HepG2 (cell line): Measurements from ENCODE around the gene TANC1. TPM values are rescaled to one million over a fixed set of nuclear protein-coding genes. Genes with fewer than 3 reads are reported as not detected.

Source experiments
- ATAC-seq: fragments of 200-7000 bp; cut with Tn5 transposase; 3 replicates; pipeline ENCODE4 v1.9.1; 2020; ENCODE audit warnings: mild to moderate bottlenecking, moderate library complexity
- BruUV-seq: library from RNA; stranded (reverse); fragments of 400-500 nt; replicated peaks from 2 replicates; lab custom pipeline; 2021; lab: Mats Ljungman, UMichigan
- CTCF ChIA-PET: fragments of 300-600 bp; formaldehyde crosslinking; extraction: SDS; loops from one replicate; lab custom pipeline; 2021; ENCODE audit warnings: low total read pairs, inconsistent platforms, low intra/inter-chr PET ratio; lab: Yijun Ruan, JAX
- POLR2A ChIA-PET: fragments of 350-600 bp; sonication (Branson Sonifier 250); formaldehyde crosslinking; loops from one replicate; lab custom pipeline; 2020; ENCODE audit warnings: antibody characterized with exemption, inconsistent platforms; lab: Yijun Ruan, JAX
- DNase-seq: peaks from one replicate; pipeline ENCODE4 v3.0.0-alpha.2; 2015; ENCODE audit warnings: low spot score
- FAIRE-seq: peaks from 3 replicates; lab custom pipeline; 2011; peaks lifted over from hg19 to GRCh38; lab: Jason Lieb, UNC
- H2AFZ ChIP-seq: one replicate; pipeline ENCODE4 v1.6.1; 2011; ENCODE audit warnings: low read length, inconsistent platforms
- H3K27ac ChIP-seq: fragments of 300-600 bp; 3 replicates; pipeline ENCODE4 v1.8.0; 2011; ENCODE audit warnings: mixed run types, mild to moderate bottlenecking, mixed read lengths, low read length, inconsistent platforms; ENCODE audit not compliant: insufficient read depth; ENCODE audit errors: extremely low read length
- H3K27me3 ChIP-seq, 2 experiments: fragments of 200-600 bp in 1 of 2; 2 replicates in 1 of 2; 3 replicates in 1 of 2; pipeline versions ENCODE4 v1.6.0 to v1.8.0; 2011; ENCODE audit warnings: low read length in 2 of 2, mild to moderate bottlenecking in 2 of 2, moderate library complexity in 2 of 2, inconsistent platforms in 1 of 2; ENCODE audit not compliant: insufficient read depth in 2 of 2, control insufficient read depth in 1 of 2
- H3K36me3 ChIP-seq, 2 experiments: fragments of 200-600 bp in 1 of 2; replicated peaks in 1 of 2; 2 replicates in 1 of 2; 3 replicates in 1 of 2; pipeline versions ENCODE4 v1.5.1 to v1.8.0; 2011; ENCODE audit warnings: low read length in 2 of 2, inconsistent platforms in 1 of 2; ENCODE audit not compliant: insufficient read depth in 2 of 2, control insufficient read depth in 1 of 2
- H3K4me1 ChIP-seq: 2 replicates; pipeline ENCODE4 v1.5.1; 2012; ENCODE audit warnings: low read length, inconsistent platforms; ENCODE audit not compliant: insufficient read depth
- H3K4me2 ChIP-seq: 2 replicates; pipeline ENCODE4 v1.6.0; 2011; ENCODE audit warnings: low read depth, low read length, inconsistent platforms
- H3K4me3 ChIP-seq, 3 experiments: fragments of 200-600 bp in 1 of 3; sonication (generic), shearing (Covaris generic) in 1 of 3; replicated peaks in 1 of 3; 2 replicates each; pipeline ENCODE4 v1.5.1; 2011 to 2016; ENCODE audit warnings: low read length in 3 of 3, inconsistent platforms in 2 of 3, low read depth in 2 of 3, mild to moderate bottlenecking in 2 of 3, control low read depth in 1 of 3, mixed read lengths in 1 of 3; ENCODE audit not compliant: insufficient read depth in 1 of 3
- H3K79me2 ChIP-seq: one replicate; pipeline ENCODE4 v1.6.1; 2011; ENCODE audit warnings: low read length, inconsistent platforms; ENCODE audit not compliant: insufficient read depth
- H3K9ac ChIP-seq: 2 replicates; pipeline ENCODE4 v1.6.0; 2011; ENCODE audit warnings: mild to moderate bottlenecking, low read depth, low read length, inconsistent platforms; ENCODE audit not compliant: insufficient read depth
- H3K9me3 ChIP-seq: 2 replicates; pipeline ENCODE4 v1.5.1; 2012; ENCODE audit warnings: mild to moderate bottlenecking, low read length
- H4K20me1 ChIP-seq: 2 replicates; pipeline ENCODE4 v1.6.0; 2011; ENCODE audit warnings: inconsistent platforms, mild to moderate bottlenecking, low read length, moderate library complexity; ENCODE audit not compliant: insufficient read depth
- ONECUT2 ChIP-seq: sonication (generic); formaldehyde crosslinking; IDR thresholded peaks from 2 replicates; pipeline ENCODE4 v1.4.0; 2020; ENCODE audit warnings: missing genetic modification reagents
- WIZ ChIP-seq: sonication (generic); formaldehyde crosslinking; IDR thresholded peaks from 2 replicates; pipeline ENCODE4 v1.5.1; 2020; ENCODE audit warnings: mild to moderate bottlenecking, missing genetic modification reagents
- ZFP36L2 ChIP-seq: sonication (generic); formaldehyde crosslinking; IDR thresholded peaks from 2 replicates; pipeline ENCODE4 v1.4.0; 2020; ENCODE audit warnings: missing genetic modification reagents
- ZMYM4 ChIP-seq: sonication (generic); formaldehyde crosslinking; IDR thresholded peaks from 2 replicates; pipeline ENCODE4 v1.8.1; 2023; ENCODE audit warnings: mild to moderate bottlenecking, missing genetic modification reagents
- ZNF12 ChIP-seq: sonication (generic); formaldehyde crosslinking; IDR thresholded peaks from 2 replicates; pipeline ENCODE4 v1.5.0; 2020; ENCODE audit warnings: missing genetic modification reagents
- ZNF460 ChIP-seq: sonication (generic); formaldehyde crosslinking; IDR thresholded peaks from 2 replicates; pipeline ENCODE4 v1.5.1; 2020; ENCODE audit warnings: missing genetic modification reagents, mild to moderate bottlenecking, borderline replicate concordance
- ZNF850 ChIP-seq: sonication (generic); formaldehyde crosslinking; conservative IDR thresholded peaks from 2 replicates; pipeline ENCODE4 v1.9.0; 2021; ENCODE audit warnings: mild to moderate bottlenecking, missing genetic modification reagents
- WGBS: methylation state at CpG from one replicate; pipeline ENCODE4 v1.1.6; 2017; ENCODE audit warnings: low lambda C conversion rate; 5-methylcytosine and 5-hydroxymethylcytosine counted together
- in situ Hi-C: cut with HindIII; loops from 2 replicates; pipeline ENCODE4 v1.10.0; 2017; ENCODE audit warnings: low pct_unique_long_range_greater_than_20kb; ENCODE audit not compliant: extremely low pct_ligation_motif_present
- intact Hi-C: fragments of 100-400 bp; cut with micrococcal nuclease; formaldehyde crosslinking; loops from one replicate; pipeline ENCODE4 v1.10.0; 2022; ENCODE audit not compliant: unreplicated experiment
- polyA plus RNA-seq, 8 experiments: library from polyadenylated mRNA; depleted of rRNA in 3 of 8; stranded (reverse) in 7 of 8; unstranded in 1 of 8; fragments of >200 nt; fragmentation: Illumina TruSeq in 4 of 8; extraction: Trizol in 4 of 8; gene quantifications; 2 replicates each; pipeline versions ENCODE4 v1.2.1 to v1.2.3, GENCODE V29; 2011 to 2016; ENCODE audit warnings: low read depth in 4 of 8, missing spikeins in 1 of 8, mixed read lengths in 1 of 8; ENCODE audit not compliant: insufficient read depth in 1 of 8
- total RNA-seq, 5 experiments: library from RNA; depleted of rRNA; stranded (reverse); fragments of >200 nt; fragmentation: Illumina TruSeq; extraction: Trizol; gene quantifications; 2 replicates each; pipeline ENCODE4 v1.2.3, GENCODE V29; 2016; ENCODE audit warnings: low read depth in 1 of 5
- TF ChIP-seq, protein P1 (sequence below), 2 experiments: sonication (generic) in 1 of 2; formaldehyde crosslinking in 1 of 2; IDR thresholded peaks; 2 replicates each; pipeline versions ENCODE4 v1.6.1 to v1.9.0; 2014 to 2022; ENCODE audit warnings: antibody characterized with exemption in 1 of 2, borderline replicate concordance in 1 of 2, inconsistent platforms in 1 of 2, low read depth in 1 of 2, missing genetic modification reagents in 1 of 2

Gene TANC1
- total and polyA plus RNA-seq, 2 of the 13 experiments (the other 11 are each of a cell fraction or from before 2014, with no cell fraction given), result 2.3 to 5.6 TPM

- H3K27ac ChIP-seq, result no peak overlapping the region
- no peak for FAIRE-seq
- no TSS peak for BruUV-seq
Observed at GRCh38 chr2:158936978-158937377, 31.5 kb upstream of the TANC1 start.

More at GRCh38 chr2:158936978-158937377, 31.5 kb upstream of the TANC1 start:
- no peak overlapping the region for H3K4me2 ChIP-seq
- H2AFZ ChIP-seq, result no peak overlapping the region
- H3K79me2 ChIP-seq, result no peaks in the 10 kb centered on the region
- no peaks in the 10 kb centered on the region for H3K9me3 ChIP-seq
- no peak overlapping the region for H3K9ac ChIP-seq
- no peak for ATAC-seq
- H3K27me3 ChIP-seq, result peaks cover 0 to 4% of the 10 kb centered on the region in 2 experiments; a peak in 2 of 5 replicates
- no peaks in the 10 kb centered on the region for H3K36me3 ChIP-seq
- 61% methylated on average over 2 of the region's 2 CpGs for whole genome bisulfite sequencing
- no peaks in the 10 kb centered on the region for H3K4me1 ChIP-seq
- no peaks in the 10 kb centered on the region for H4K20me1 ChIP-seq
- POLR2A ChIA-PET, result no interaction called here
- in situ Hi-C loops, result no loop called here
- no peak for TF ChIP-seq WIZ
- no peak for TF ChIP-seq ZNF460 (CRISPR knock-in tag)
- TF ChIP-seq ONECUT2 (CRISPR knock-in tag), result no peak
- TF ChIP-seq ZFP36L2, result no peak
- no peak for TF ChIP-seq ZNF12 (CRISPR knock-in tag)
- TF ChIP-seq, protein P1, sequence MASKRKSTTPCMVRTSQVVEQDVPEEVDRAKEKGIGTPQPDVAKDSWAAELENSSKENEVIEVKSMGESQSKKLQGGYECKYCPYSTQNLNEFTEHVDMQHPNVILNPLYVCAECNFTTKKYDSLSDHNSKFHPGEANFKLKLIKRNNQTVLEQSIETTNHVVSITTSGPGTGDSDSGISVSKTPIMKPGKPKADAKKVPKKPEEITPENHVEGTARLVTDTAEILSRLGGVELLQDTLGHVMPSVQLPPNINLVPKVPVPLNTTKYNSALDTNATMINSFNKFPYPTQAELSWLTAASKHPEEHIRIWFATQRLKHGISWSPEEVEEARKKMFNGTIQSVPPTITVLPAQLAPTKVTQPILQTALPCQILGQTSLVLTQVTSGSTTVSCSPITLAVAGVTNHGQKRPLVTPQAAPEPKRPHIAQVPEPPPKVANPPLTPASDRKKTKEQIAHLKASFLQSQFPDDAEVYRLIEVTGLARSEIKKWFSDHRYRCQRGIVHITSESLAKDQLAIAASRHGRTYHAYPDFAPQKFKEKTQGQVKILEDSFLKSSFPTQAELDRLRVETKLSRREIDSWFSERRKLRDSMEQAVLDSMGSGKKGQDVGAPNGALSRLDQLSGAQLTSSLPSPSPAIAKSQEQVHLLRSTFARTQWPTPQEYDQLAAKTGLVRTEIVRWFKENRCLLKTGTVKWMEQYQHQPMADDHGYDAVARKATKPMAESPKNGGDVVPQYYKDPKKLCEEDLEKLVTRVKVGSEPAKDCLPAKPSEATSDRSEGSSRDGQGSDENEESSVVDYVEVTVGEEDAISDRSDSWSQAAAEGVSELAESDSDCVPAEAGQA (IDR thresholded peaks at IDR 0.05; ENCODE audit: low read depth), result no peak
- TF ChIP-seq, protein P1 (CRISPR knock-in tag; IDR thresholded peaks at IDR 0.05; ENCODE audit: borderline replicate concordance), result no peak
- TF ChIP-seq ZMYM4 (CRISPR knock-in tag), result no peak
- no peak for TF ChIP-seq ZNF850 (CRISPR knock-in tag)
- intact Hi-C loops, result no loop called here
- no peak overlapping the region for H3K4me3 ChIP-seq
- no peak for DNase-seq
- CTCF ChIA-PET, result no interaction called here
